HFF-Myc (cell line): ENCODE results near the gene CTDSP2.

Experiments
- DNase-seq: peaks from one replicate; pipeline ENCODE4 v3.0.0-alpha.2; 2011; ENCODE audit warnings: low read depth; ENCODE audit errors: extremely low read depth
- H3K4me3 ChIP-seq: replicated peaks from 2 replicates; pipeline ENCODE4 v1.5.1; 2011; ENCODE audit warnings: low read depth, mild to moderate bottlenecking, control low read depth, low read length
- TF ChIP-seq, protein P1 (sequence below): IDR thresholded peaks from 2 replicates; pipeline ENCODE4 v1.5.1; 2012; ENCODE audit warnings: mild to moderate bottlenecking, low read depth, low read length, control low read depth; ENCODE audit errors: missing control alignments

CTDSP2 gene

DNA sequence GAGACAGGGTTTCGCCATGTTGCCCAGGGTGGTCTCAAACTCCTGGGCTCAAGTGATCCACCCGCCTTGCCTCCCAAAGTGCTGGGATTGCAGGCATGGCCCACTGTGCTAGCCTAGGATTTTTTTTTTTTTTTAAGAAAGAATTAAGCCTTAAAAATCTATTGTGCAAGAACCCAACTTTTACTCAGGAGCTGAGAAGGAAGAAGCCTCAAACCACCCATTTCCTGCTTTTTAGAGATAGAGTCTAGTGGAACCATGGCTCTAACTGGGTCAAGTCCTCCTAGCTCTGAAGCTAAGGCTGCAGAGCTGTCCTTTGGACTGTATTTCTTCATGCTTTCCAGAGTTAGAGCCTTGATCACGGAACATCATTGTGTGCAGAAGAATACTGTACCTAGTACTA, 65.3 kb downstream of the CTDSP2 start:
- TF ChIP-seq, protein P1, sequence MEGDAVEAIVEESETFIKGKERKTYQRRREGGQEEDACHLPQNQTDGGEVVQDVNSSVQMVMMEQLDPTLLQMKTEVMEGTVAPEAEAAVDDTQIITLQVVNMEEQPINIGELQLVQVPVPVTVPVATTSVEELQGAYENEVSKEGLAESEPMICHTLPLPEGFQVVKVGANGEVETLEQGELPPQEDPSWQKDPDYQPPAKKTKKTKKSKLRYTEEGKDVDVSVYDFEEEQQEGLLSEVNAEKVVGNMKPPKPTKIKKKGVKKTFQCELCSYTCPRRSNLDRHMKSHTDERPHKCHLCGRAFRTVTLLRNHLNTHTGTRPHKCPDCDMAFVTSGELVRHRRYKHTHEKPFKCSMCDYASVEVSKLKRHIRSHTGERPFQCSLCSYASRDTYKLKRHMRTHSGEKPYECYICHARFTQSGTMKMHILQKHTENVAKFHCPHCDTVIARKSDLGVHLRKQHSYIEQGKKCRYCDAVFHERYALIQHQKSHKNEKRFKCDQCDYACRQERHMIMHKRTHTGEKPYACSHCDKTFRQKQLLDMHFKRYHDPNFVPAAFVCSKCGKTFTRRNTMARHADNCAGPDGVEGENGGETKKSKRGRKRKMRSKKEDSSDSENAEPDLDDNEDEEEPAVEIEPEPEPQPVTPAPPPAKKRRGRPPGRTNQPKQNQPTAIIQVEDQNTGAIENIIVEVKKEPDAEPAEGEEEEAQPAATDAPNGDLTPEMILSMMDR = no peak
- no peak for DNase-seq
- no peak overlapping the region for H3K4me3 ChIP-seq

DNA sequence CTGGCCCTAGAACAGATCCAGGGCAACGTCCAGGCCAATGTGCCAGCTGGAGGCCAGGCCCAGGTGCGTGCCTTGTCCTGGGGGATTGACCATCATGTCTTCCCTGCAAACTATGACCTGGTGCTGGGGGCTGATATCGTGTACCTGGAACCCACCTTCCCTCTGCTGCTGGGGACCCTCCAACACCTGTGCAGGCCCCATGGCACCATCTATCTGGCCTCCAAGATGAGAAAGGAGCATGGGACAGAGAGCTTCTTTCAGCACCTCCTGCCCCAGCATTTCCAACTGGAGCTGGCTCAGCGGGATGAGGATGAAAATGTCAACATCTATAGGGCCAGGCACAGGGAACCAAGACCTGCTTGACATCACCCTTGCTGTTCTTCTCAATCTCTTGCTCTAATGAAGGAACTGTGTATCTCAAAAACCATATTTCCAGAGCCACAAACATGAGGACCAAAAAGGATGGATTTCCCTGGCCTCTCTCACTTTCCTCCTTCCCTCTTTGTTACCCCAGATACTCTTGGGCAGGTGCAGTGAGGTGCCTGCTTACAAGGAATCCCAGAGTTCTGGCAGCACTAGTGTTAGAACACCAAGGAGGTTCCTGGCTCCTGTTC, 66.1 kb downstream of the CTDSP2 start:
- no peak for DNase-seq
- H3K4me3 ChIP-seq = no peak overlapping the region
- TF ChIP-seq, protein P1 = no peak

DNA sequence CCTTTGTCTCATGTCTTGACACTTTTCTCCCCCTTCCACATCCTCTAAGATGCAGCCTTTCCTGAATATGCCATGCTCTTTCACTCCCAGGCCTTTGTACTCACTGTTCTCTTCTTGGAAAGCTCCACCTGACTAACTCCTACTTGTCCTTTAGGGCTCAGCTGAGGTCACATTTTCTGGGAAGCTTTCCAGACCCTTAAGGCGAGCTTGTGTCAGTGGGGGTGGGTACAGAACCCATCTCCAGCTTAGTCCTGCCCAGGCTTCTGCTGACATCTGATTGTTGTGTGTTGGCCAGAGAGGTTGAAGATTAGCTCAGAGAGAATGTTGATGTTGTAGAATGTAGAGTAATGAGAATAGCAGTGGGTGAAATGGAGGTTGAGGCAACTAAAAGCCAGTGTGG, 66.8 kb downstream of the CTDSP2 start:
- TF ChIP-seq, protein P1 = no peak
- no peak overlapping the region for H3K4me3 ChIP-seq
- DNase-seq = no peak

GRCh38 chr12:57777911-57778310, 68.6 kb downstream of the CTDSP2 start:
- TF ChIP-seq, protein P1 = no peak
- no peak for DNase-seq
- H3K4me3 ChIP-seq = no peak overlapping the region

DNA sequence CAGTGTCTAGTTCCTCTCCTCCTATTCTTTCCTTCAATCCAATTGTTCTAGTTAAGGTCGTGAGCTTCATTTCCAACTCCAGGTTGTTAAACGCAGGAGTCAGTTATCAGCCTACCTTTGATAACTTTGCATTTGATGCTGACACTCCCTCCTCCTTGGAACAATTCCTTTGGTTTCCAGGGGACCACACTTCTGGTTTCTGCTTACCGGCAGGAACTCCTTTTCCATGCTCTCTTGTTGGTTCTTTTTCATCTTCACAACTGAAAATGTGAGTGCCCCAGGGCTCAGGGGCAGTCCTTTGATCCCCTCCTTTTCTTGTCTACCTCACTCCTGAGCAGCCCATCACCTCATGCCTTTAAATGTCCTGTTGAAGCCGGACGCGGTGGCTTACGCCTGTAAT, 69.2 kb downstream of the CTDSP2 start:
- no peak overlapping the region for H3K4me3 ChIP-seq
- no peak for DNase-seq
- TF ChIP-seq, protein P1 = no peak

- no peak overlapping the region for H3K4me3 ChIP-seq
- TF ChIP-seq, protein P1 = no peak
- DNase-seq = no peak
These were observed 70.3 kb downstream of the CTDSP2 start for GRCh38 chr12:57776247-57776587.
